GM12878 (cell line): ENCODE results near the gene POU2F1.

ENCODE experiments used
- EZH2 ChIP-seq: IDR thresholded peaks from 2 replicates; pipeline ENCODE4 v1.6.1; 2012; ENCODE audit warnings: low read depth, mild to moderate bottlenecking, control low read depth, inconsistent platforms, low read length, borderline replicate concordance; ENCODE audit not compliant: control insufficient read depth
- KAT2A ChIP-seq: conservative IDR thresholded peaks from 2 replicates; pipeline ENCODE4 v1.6.1; 2011; ENCODE audit warnings: low read depth, low read length; ENCODE audit not compliant: control insufficient read depth
- MYC ChIP-seq: IDR thresholded peaks from 2 replicates; pipeline ENCODE4 v1.6.1; 2011; ENCODE audit warnings: mild to moderate bottlenecking, low read length, moderate library complexity, inconsistent platforms; ENCODE audit not compliant: insufficient read depth, insufficient replicate concordance, insufficient read length, severe bottlenecking
- POLR2A ChIP-seq: IDR thresholded peaks from 2 replicates; pipeline ENCODE4 v1.6.1; 2011; ENCODE audit warnings: low read depth, mild to moderate bottlenecking, low read length
- YY1 ChIP-seq: IDR thresholded peaks from 2 replicates; pipeline ENCODE4 v1.6.1; 2011; ENCODE audit warnings: low read depth, mild to moderate bottlenecking, low read length
- ZNF384 ChIP-seq: IDR thresholded peaks from 2 replicates; pipeline ENCODE4 v1.6.1; 2012; ENCODE audit warnings: low read depth, mild to moderate bottlenecking, low read length, improper control_type of control experiment, borderline replicate concordance
- TF ChIP-seq, protein P1 (sequence below): IDR thresholded peaks from 2 replicates; pipeline ENCODE4 v1.6.1; 2011; ENCODE audit warnings: low read depth, low read length, improper control_type of control experiment, borderline replicate concordance
- TF ChIP-seq, protein P2 (sequence below), 3 experiments: IDR thresholded peaks in 2 of 3; conservative IDR thresholded peaks in 1 of 3; 2 replicates each; pipeline ENCODE4 v1.5.1; 2011; ENCODE audit warnings: low read depth in 3 of 3, low read length in 3 of 3, mild to moderate bottlenecking in 3 of 3, control low read depth in 2 of 3, moderate library complexity in 2 of 3, inconsistent platforms in 1 of 3, mixed read lengths in 1 of 3; ENCODE audit not compliant: control insufficient read depth in 2 of 3, insufficient read depth in 1 of 3; ENCODE audit errors: extremely low read depth in 1 of 3

DNA sequence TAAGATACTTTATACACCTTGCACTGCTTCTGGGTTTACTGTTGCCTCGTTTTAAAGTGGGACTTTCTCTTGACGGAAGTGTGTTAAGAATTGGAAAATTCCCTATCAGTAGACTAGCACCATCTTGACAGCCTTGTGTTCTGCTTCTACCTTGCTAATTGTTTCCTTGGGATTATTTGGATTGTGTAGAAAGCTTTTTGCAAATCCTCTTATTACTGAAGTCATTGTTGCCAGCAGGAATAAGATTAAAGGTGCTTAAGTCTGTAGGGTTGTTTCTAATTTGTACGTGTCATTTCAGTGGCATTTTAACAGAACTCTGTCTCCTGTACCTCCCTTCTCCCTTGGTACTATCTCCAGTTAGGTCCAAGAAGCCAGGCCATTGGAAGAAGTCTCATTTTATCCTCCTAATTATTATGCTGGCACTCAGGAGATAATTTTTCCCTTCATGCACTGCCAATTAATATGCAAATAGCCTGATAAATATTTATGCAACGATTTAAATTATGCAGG is 107.7 kb downstream of the POU2F1 start:
- TF ChIP-seq YY1: 0 out of 2 replicates have a peak, but pooled peaks have one; percentile 24
- TF ChIP-seq ZNF384: no peak
- no peak for TF ChIP-seq POLR2A
- TF ChIP-seq, protein P1, sequence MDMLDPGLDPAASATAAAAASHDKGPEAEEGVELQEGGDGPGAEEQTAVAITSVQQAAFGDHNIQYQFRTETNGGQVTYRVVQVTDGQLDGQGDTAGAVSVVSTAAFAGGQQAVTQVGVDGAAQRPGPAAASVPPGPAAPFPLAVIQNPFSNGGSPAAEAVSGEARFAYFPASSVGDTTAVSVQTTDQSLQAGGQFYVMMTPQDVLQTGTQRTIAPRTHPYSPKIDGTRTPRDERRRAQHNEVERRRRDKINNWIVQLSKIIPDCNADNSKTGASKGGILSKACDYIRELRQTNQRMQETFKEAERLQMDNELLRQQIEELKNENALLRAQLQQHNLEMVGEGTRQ: no peak
- TF ChIP-seq EZH2: no peak
- TF ChIP-seq KAT2A: no peak
- no peak for TF ChIP-seq MYC
- TF ChIP-seq, protein P2, sequence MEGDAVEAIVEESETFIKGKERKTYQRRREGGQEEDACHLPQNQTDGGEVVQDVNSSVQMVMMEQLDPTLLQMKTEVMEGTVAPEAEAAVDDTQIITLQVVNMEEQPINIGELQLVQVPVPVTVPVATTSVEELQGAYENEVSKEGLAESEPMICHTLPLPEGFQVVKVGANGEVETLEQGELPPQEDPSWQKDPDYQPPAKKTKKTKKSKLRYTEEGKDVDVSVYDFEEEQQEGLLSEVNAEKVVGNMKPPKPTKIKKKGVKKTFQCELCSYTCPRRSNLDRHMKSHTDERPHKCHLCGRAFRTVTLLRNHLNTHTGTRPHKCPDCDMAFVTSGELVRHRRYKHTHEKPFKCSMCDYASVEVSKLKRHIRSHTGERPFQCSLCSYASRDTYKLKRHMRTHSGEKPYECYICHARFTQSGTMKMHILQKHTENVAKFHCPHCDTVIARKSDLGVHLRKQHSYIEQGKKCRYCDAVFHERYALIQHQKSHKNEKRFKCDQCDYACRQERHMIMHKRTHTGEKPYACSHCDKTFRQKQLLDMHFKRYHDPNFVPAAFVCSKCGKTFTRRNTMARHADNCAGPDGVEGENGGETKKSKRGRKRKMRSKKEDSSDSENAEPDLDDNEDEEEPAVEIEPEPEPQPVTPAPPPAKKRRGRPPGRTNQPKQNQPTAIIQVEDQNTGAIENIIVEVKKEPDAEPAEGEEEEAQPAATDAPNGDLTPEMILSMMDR (IDR thresholded peaks at IDR 0.05 in 2 of 3, conservative IDR thresholded peaks at IDR 0.05 in 1 of 3; ENCODE audit: control insufficient read depth in 2 of 3, extremely low read depth in 1 of 3, insufficient read depth in 1 of 3, low read depth in 3 of 3, low read length in 3 of 3): no peak
